Measurements from ENCODE around the gene ZDHHC11B.

DNA sequence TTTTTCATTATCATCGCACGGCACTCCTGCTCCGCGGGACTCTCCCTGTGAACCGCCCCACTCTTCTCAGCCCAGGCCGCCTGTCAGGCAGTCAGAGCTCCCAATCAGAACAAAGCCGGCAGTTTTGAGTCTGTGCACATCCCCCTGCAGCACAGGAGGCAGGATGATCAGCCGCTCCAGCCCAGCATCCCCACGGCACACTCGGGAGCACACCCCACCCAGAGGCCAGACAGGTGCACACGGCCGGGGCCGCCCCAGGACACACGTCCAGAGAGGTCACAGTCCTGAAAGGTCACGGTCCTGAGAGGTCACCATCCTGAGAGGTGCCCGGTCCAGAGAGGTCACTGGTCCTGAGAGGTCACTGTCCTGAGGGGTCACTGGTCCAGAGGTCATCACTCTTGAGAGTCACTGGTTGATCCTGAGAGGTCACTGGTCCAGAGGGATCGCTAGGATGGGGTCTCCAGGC, 99.7 kb downstream of the ZDHHC11B start:
- TF ChIP-seq, protein P1, sequence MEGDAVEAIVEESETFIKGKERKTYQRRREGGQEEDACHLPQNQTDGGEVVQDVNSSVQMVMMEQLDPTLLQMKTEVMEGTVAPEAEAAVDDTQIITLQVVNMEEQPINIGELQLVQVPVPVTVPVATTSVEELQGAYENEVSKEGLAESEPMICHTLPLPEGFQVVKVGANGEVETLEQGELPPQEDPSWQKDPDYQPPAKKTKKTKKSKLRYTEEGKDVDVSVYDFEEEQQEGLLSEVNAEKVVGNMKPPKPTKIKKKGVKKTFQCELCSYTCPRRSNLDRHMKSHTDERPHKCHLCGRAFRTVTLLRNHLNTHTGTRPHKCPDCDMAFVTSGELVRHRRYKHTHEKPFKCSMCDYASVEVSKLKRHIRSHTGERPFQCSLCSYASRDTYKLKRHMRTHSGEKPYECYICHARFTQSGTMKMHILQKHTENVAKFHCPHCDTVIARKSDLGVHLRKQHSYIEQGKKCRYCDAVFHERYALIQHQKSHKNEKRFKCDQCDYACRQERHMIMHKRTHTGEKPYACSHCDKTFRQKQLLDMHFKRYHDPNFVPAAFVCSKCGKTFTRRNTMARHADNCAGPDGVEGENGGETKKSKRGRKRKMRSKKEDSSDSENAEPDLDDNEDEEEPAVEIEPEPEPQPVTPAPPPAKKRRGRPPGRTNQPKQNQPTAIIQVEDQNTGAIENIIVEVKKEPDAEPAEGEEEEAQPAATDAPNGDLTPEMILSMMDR (conservative IDR thresholded peaks at IDR 0.05 in 1 of 2, IDR thresholded peaks at IDR 0.05 in 1 of 2; ENCODE audit: extremely low read depth in 1 of 2, insufficient read depth in 1 of 2, low read depth in 1 of 2, low read length in 2 of 2), result no peak
- no peak for TF ChIP-seq EZH2 (IDR thresholded peaks at IDR 0.05; ENCODE audit: borderline replicate concordance, low read length)

All from mammary epithelial cell (primary cell).